Vagina (tissue), 2 donors: ENCODE measurements around the gene TMIE. TPM values are rescaled to one million over a fixed set of nuclear protein-coding genes. Genes with fewer than 3 reads are reported as not detected.
"Not testable (repeated sequence)": the region's sequence is repeated elsewhere in the genome, so short reads cannot be mapped to it uniquely, and the experiment has no call there.

Experiments
- DNase-seq, 2 donors: peaks; one replicate each; pipeline ENCODE4 v3.0.0-alpha.2; 2017; ENCODE audit errors: extremely low spot score in 2 of 2
- H3K27ac ChIP-seq: fragments of 200-600 bp; sonication (generic); one replicate; pipeline ENCODE4 v1.5.1; 2019
- H3K27me3 ChIP-seq: fragments of 200-600 bp; sonication (generic); one replicate; pipeline ENCODE4 v1.5.1; 2019
- H3K36me3 ChIP-seq, 2 donors: fragments of 200-600 bp; sonication (generic); one replicate each; pipeline ENCODE4 v1.5.1; 2017 to 2019
- H3K4me1 ChIP-seq: fragments of 200-600 bp; sonication (generic); one replicate; pipeline ENCODE4 v1.5.1; 2019
- H3K4me3 ChIP-seq, 2 donors: fragments of 200-600 bp; sonication (generic); 1 replicate in 1 of 2; 2 replicates in 1 of 2; pipeline ENCODE4 v1.5.1; 2016 to 2019
- H3K9me3 ChIP-seq: fragments of 200-600 bp; sonication (generic); one replicate; pipeline ENCODE4 v1.5.1; 2019
- POLR2A ChIP-seq, 2 donors: fragments of 450-650 bp; IDR thresholded peaks; one replicate each; pipeline ENCODE4 v1.6.1; 2017; ENCODE audit warnings: antibody characterized with exemption in 2 of 2, mild to moderate bottlenecking in 2 of 2, moderate library complexity in 2 of 2
- POLR2AphosphoS5 ChIP-seq, 2 donors: sonication (generic); formaldehyde crosslinking; IDR thresholded peaks; one replicate each; pipeline ENCODE4 v1.9.0; 2017; ENCODE audit warnings: antibody characterized with exemption in 2 of 2, mild to moderate bottlenecking in 2 of 2, low read depth in 1 of 2; ENCODE audit not compliant: insufficient read depth in 1 of 2
- intact Hi-C: fragments of 100-400 bp; cut with DNase I; formaldehyde crosslinking; loops from one replicate; pipeline ENCODE4 v1.15.1; 2023
- total RNA-seq: library from RNA; depleted of rRNA; stranded (reverse); fragments of >200 nt; gene quantifications from one replicate; pipeline ENCODE4 v1.2.3, GENCODE V29; 2016
- TF ChIP-seq, protein P1 (sequence below), 3 experiments: fragments of 450-650 bp in 2 of 3; fragments of 200-600 bp in 1 of 3; sonication (generic) in 1 of 3; IDR thresholded peaks; one replicate each; pipeline ENCODE4 v1.5.1; 2017 to 2019; ENCODE audit warnings: antibody characterized with exemption in 3 of 3, mild to moderate bottlenecking in 2 of 3, moderate library complexity in 2 of 3

The TMIE gene
- total RNA-seq, 1 donor from 2014 or later, result 0.74 TPM

- H3K4me3 ChIP-seq, result no peak overlapping the region
- DNase-seq, result peak in 1 of 2 donors; percentile 28
- TF ChIP-seq, protein P1, sequence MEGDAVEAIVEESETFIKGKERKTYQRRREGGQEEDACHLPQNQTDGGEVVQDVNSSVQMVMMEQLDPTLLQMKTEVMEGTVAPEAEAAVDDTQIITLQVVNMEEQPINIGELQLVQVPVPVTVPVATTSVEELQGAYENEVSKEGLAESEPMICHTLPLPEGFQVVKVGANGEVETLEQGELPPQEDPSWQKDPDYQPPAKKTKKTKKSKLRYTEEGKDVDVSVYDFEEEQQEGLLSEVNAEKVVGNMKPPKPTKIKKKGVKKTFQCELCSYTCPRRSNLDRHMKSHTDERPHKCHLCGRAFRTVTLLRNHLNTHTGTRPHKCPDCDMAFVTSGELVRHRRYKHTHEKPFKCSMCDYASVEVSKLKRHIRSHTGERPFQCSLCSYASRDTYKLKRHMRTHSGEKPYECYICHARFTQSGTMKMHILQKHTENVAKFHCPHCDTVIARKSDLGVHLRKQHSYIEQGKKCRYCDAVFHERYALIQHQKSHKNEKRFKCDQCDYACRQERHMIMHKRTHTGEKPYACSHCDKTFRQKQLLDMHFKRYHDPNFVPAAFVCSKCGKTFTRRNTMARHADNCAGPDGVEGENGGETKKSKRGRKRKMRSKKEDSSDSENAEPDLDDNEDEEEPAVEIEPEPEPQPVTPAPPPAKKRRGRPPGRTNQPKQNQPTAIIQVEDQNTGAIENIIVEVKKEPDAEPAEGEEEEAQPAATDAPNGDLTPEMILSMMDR (IDR thresholded peaks at IDR 0.05), result no peak
- TF ChIP-seq POLR2AphosphoS5 (IDR thresholded peaks at IDR 0.05; ENCODE audit: insufficient read depth in 1 of 2, low read depth in 1 of 2), result no peak
- TF ChIP-seq POLR2A (IDR thresholded peaks at IDR 0.05), result no peak
- H3K9me3 ChIP-seq, result no peaks in the 10 kb centered on the region
- H3K4me1 ChIP-seq, result no peaks in the 10 kb centered on the region
- H3K36me3 ChIP-seq, result no peaks in the 10 kb centered on the region
- no peak overlapping the region for H3K27ac ChIP-seq
- H3K27me3 ChIP-seq, result no peaks in the 10 kb centered on the region
- intact Hi-C loops, result no loop called here
Measured at GRCh38 chr3:46736006-46736872, 35.0 kb downstream of the TMIE start.

GRCh38 chr3:46737329-46737731 lies 36.1 kb downstream of the TMIE start:
- intact Hi-C loops, result no loop called here
- no peaks in the 10 kb centered on the region for H3K36me3 ChIP-seq
- DNase-seq, result peak in 1 of 2 donors; percentile 70
- no peak overlapping the region for H3K4me3 ChIP-seq
- no peaks in the 10 kb centered on the region for H3K4me1 ChIP-seq
- no peaks in the 10 kb centered on the region for H3K9me3 ChIP-seq
- no peaks in the 10 kb centered on the region for H3K27me3 ChIP-seq
- TF ChIP-seq, protein P1 (IDR thresholded peaks at IDR 0.05), result no peak
- TF ChIP-seq POLR2A (IDR thresholded peaks at IDR 0.05), result no peak
- TF ChIP-seq POLR2AphosphoS5 (IDR thresholded peaks at IDR 0.05; ENCODE audit: insufficient read depth in 1 of 2, low read depth in 1 of 2), result no peak
- H3K27ac ChIP-seq, result no peak overlapping the region

- H3K27me3 ChIP-seq, H3K4me3 ChIP-seq, DNase-seq, H3K27ac ChIP-seq, H3K4me1 ChIP-seq, H3K36me3 ChIP-seq, H3K9me3 ChIP-seq, intact Hi-C loops: not testable (repeated sequence)
Measured at GRCh38 chr3:46739565-46739964, 38.4 kb downstream of the TMIE start.

GRCh38 chr3:46742992-46743585 lies 41.9 kb downstream of the TMIE start:
- Histone ChIP-seq H3K36me3 (no peaks in the 10 kb centered on the region), H3K27me3 (no peaks in the 10 kb centered on the region), H3K27ac (no peak overlapping the region), H3K4me1 (no peaks in the 10 kb centered on the region), H3K9me3 (no peaks in the 10 kb centered on the region), H3K4me3 (no peak overlapping the region)
- intact Hi-C loops, result no loop called here
- DNase-seq, result no peak
- no peak for TF ChIP-seq POLR2AphosphoS5 (IDR thresholded peaks at IDR 0.05; ENCODE audit: insufficient read depth in 1 of 2, low read depth in 1 of 2)

DNA sequence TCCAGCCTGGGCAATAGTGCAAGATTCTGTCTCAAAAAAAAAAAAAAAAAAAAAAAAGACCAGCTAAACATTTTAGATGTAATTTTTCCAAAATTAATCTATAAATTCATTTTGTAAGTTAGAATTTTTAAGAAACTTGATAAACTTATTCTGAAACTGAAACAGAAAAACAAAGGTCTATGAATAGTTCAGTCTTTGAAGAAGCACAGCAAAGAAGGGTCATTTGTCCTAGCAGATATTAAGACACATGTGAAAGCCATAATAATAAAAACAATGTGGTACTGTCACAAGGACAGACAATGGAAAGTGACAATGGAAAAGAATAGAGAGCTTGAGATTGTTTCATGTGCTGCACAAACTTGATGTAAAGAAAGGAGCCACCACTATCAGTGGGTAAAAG lies 45.5 kb downstream of the TMIE start:
- no peak for TF ChIP-seq POLR2AphosphoS5 (IDR thresholded peaks at IDR 0.05; ENCODE audit: insufficient read depth in 1 of 2, low read depth in 1 of 2)
- TF ChIP-seq POLR2A (IDR thresholded peaks at IDR 0.05), result no peak
- Histone ChIP-seq H3K9me3 (no peaks in the 10 kb centered on the region), H3K36me3 (no peaks in the 10 kb centered on the region), H3K27me3 (no peaks in the 10 kb centered on the region), H3K27ac (no peak overlapping the region), H3K4me1 (no peaks in the 10 kb centered on the region), H3K4me3 (no peak overlapping the region)
- intact Hi-C loops, result no loop called here
- no peak for DNase-seq

- H3K36me3 ChIP-seq, result no peaks in the 10 kb centered on the region
- H3K9me3 ChIP-seq, result no peaks in the 10 kb centered on the region
- H3K27me3 ChIP-seq, result no peaks in the 10 kb centered on the region
- H3K4me3 ChIP-seq, result no peak overlapping the region
- no peak overlapping the region for H3K27ac ChIP-seq
- intact Hi-C loops, result no loop called here
- DNase-seq, result no peak
- H3K4me1 ChIP-seq, result no peaks in the 10 kb centered on the region
- TF ChIP-seq POLR2A (IDR thresholded peaks at IDR 0.05), result no peak
- TF ChIP-seq, protein P1 (IDR thresholded peaks at IDR 0.05), result no peak
- TF ChIP-seq POLR2AphosphoS5 (IDR thresholded peaks at IDR 0.05; ENCODE audit: insufficient read depth in 1 of 2, low read depth in 1 of 2), result no peak
Measured at GRCh38 chr3:46748170-46748569, 47.0 kb downstream of the TMIE start.
